ENCODE results near the gene USP13.
"Not testable (repeated sequence)": the region's sequence is repeated elsewhere in the genome, so short reads cannot be mapped to it uniquely, and the experiment has no call there.

DNA sequence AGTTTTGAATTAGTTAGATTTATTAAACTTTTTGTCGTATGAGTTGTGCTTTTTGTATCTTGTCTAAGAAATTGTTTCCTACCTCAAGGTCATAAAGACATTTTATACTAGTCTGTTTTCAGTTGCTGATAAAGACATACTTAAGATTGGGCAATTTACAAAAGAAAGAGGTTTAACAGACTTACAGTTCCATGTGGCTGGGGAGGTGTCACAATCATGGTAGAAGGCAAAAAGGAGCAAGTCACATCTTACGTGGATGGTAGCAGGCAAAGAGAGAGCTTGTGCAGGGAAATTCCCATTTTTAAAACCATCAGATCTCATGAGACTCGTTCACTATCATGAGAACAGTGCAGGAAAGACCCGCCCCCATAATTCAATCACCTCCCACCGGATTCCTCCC, 30.4 kb downstream of the USP13 start:
- TF ChIP-seq, protein P1, sequence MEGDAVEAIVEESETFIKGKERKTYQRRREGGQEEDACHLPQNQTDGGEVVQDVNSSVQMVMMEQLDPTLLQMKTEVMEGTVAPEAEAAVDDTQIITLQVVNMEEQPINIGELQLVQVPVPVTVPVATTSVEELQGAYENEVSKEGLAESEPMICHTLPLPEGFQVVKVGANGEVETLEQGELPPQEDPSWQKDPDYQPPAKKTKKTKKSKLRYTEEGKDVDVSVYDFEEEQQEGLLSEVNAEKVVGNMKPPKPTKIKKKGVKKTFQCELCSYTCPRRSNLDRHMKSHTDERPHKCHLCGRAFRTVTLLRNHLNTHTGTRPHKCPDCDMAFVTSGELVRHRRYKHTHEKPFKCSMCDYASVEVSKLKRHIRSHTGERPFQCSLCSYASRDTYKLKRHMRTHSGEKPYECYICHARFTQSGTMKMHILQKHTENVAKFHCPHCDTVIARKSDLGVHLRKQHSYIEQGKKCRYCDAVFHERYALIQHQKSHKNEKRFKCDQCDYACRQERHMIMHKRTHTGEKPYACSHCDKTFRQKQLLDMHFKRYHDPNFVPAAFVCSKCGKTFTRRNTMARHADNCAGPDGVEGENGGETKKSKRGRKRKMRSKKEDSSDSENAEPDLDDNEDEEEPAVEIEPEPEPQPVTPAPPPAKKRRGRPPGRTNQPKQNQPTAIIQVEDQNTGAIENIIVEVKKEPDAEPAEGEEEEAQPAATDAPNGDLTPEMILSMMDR (conservative IDR thresholded peaks at IDR 0.05) = not testable (repeated sequence)
- not testable (repeated sequence) for TF ChIP-seq ZFX (IDR thresholded peaks at IDR 0.05)
